ENCODE data around the gene RS1. TPM values are rescaled to one million over a fixed set of nuclear protein-coding genes. Genes with fewer than 3 reads are reported as not detected.

The RS1 gene
- total RNA-seq, 1 experiment from 2014 or later, result not detected

- peak; percentile 68 for DNase-seq (ENCODE audit: low read depth)
- in situ Hi-C loops (cut with HindIII; ENCODE audit: low pct_unique_long_range_greater_than_20kb, low sequenced_read_pairs), result no loop called here
Observed at GRCh38 chrX:18674788-18675735, 3.2 kb upstream of the RS1 start.

- in situ Hi-C loops (cut with HindIII; ENCODE audit: low pct_unique_long_range_greater_than_20kb, low sequenced_read_pairs), result no loop called here
- no peak for DNase-seq (ENCODE audit: low read depth)
Observed at GRCh38 chrX:18674417-18674787, 2.5 kb upstream of the RS1 start.

- no peak for DNase-seq (ENCODE audit: low read depth)
- in situ Hi-C loops (cut with HindIII; ENCODE audit: low pct_unique_long_range_greater_than_20kb, low sequenced_read_pairs), result no loop called here
Observed at GRCh38 chrX:18668071-18668835, 3.7 kb downstream of the RS1 start.

GRCh38 chrX:18666614-18667013 lies 5.3 kb downstream of the RS1 start:
- no peak for DNase-seq (ENCODE audit: low read depth)
- in situ Hi-C loops (cut with HindIII; ENCODE audit: low pct_unique_long_range_greater_than_20kb, low sequenced_read_pairs), result no loop called here

GRCh38 chrX:18664947-18665346 lies 7.0 kb downstream of the RS1 start:
- DNase-seq (ENCODE audit: low read depth), result no peak
- in situ Hi-C loops (cut with HindIII; ENCODE audit: low pct_unique_long_range_greater_than_20kb, low sequenced_read_pairs), result no loop called here

- in situ Hi-C loops (cut with HindIII; ENCODE audit: low pct_unique_long_range_greater_than_20kb, low sequenced_read_pairs), result no loop called here
- no peak for DNase-seq (ENCODE audit: low read depth)
Observed at GRCh38 chrX:18661273-18661672, 10.6 kb downstream of the RS1 start.

GRCh38 chrX:18654875-18655836 lies 16.8 kb downstream of the RS1 start:
- DNase-seq (ENCODE audit: low read depth), result no peak
- in situ Hi-C loops (cut with HindIII; ENCODE audit: low pct_unique_long_range_greater_than_20kb, low sequenced_read_pairs), result no loop called here

- DNase-seq (ENCODE audit: low read depth), result no peak
- in situ Hi-C loops (cut with HindIII; ENCODE audit: low pct_unique_long_range_greater_than_20kb, low sequenced_read_pairs), result no loop called here
Observed at GRCh38 chrX:18652636-18653035, 19.3 kb downstream of the RS1 start.

GRCh38 chrX:18650662-18651061 lies 21.2 kb downstream of the RS1 start:
- in situ Hi-C loops (cut with HindIII; ENCODE audit: low pct_unique_long_range_greater_than_20kb, low sequenced_read_pairs), result no loop called here
- DNase-seq (ENCODE audit: low read depth), result no peak

- in situ Hi-C loops (cut with HindIII; ENCODE audit: low pct_unique_long_range_greater_than_20kb, low sequenced_read_pairs), result no loop called here
Observed at GRCh38 chrX:18649498-18649951, 22.4 kb downstream of the RS1 start.

GRCh38 chrX:18647621-18648020 lies 24.3 kb downstream of the RS1 start:
- no peak for DNase-seq (ENCODE audit: low read depth)
- in situ Hi-C loops (cut with HindIII; ENCODE audit: low pct_unique_long_range_greater_than_20kb, low sequenced_read_pairs), result no loop called here

More at GRCh38 chrX:18649498-18649951, 22.4 kb downstream of the RS1 start:
- no peak for DNase-seq (ENCODE audit: low read depth)

GRCh38 chrX:18643853-18644252 lies 28.1 kb downstream of the RS1 start:
- in situ Hi-C loops (cut with HindIII; ENCODE audit: low pct_unique_long_range_greater_than_20kb, low sequenced_read_pairs), result no loop called here
- DNase-seq (ENCODE audit: low read depth), result no peak

- DNase-seq (ENCODE audit: low read depth), result no peak
- in situ Hi-C loops (cut with HindIII; ENCODE audit: low pct_unique_long_range_greater_than_20kb, low sequenced_read_pairs), result no loop called here
Observed at GRCh38 chrX:18643243-18643642, 28.7 kb downstream of the RS1 start.

GRCh38 chrX:18640686-18641085 lies 31.2 kb downstream of the RS1 start:
- in situ Hi-C loops (cut with HindIII; ENCODE audit: low pct_unique_long_range_greater_than_20kb, low sequenced_read_pairs), result no loop called here
- DNase-seq (ENCODE audit: low read depth), result no peak

GRCh38 chrX:18639280-18639679 lies 32.6 kb downstream of the RS1 start:
- in situ Hi-C loops (cut with HindIII; ENCODE audit: low pct_unique_long_range_greater_than_20kb, low sequenced_read_pairs), result no loop called here
- no peak for DNase-seq (ENCODE audit: low read depth)

GRCh38 chrX:18638398-18638797 lies 33.5 kb downstream of the RS1 start:
- DNase-seq (ENCODE audit: low read depth), result no peak
- in situ Hi-C loops (cut with HindIII; ENCODE audit: low pct_unique_long_range_greater_than_20kb, low sequenced_read_pairs), result no loop called here

GRCh38 chrX:18630934-18631333 lies 41.0 kb downstream of the RS1 start:
- DNase-seq (ENCODE audit: low read depth), result no peak
- in situ Hi-C loops (cut with HindIII; ENCODE audit: low pct_unique_long_range_greater_than_20kb, low sequenced_read_pairs), result no loop called here

- no peak for DNase-seq (ENCODE audit: low read depth)
- in situ Hi-C loops (cut with HindIII; ENCODE audit: low pct_unique_long_range_greater_than_20kb, low sequenced_read_pairs), result no loop called here
Observed at GRCh38 chrX:18624599-18624998, 47.3 kb downstream of the RS1 start.

Measured in Caki2 (cell line).